NCI-H446 (cell line): ENCODE measurements around the gene GNAI2.
"Not testable (repeated sequence)": the region's sequence is repeated elsewhere in the genome, so short reads cannot be mapped to it uniquely, and the experiment has no call there.

Experiments used
- DNase-seq, 2 experiments: peaks; one replicate each; lab custom pipeline; 2025; lab: John Stamatoyannopoulos, UW

Gene GNAI2

GRCh38 chr3:50204804-50205412 lies 31.1 kb upstream of the GNAI2 start, which contains the start of gene SLC38A3:
SLC38A3 (plus strand) TSS chr3:50205271; CDS start chr3:50214200, 8,929 bp downstream.
- no peak for DNase-seq

GRCh38 chr3:50205413-50206276 lies 30.4 kb upstream of the GNAI2 start:
- no peak for DNase-seq

- DNase-seq, result no peak
Measured at GRCh38 chr3:50207359-50208042, 28.5 kb upstream of the GNAI2 start.

- no peak for DNase-seq
Measured at GRCh38 chr3:50208677-50209344, 27.2 kb upstream of the GNAI2 start.

- no peak for DNase-seq
Measured at GRCh38 chr3:50210176-50210509, 25.9 kb upstream of the GNAI2 start.

GRCh38 chr3:50210510-50211367 lies 25.3 kb upstream of the GNAI2 start:
- DNase-seq, result no peak

GRCh38 chr3:50211368-50211717 lies 24.7 kb upstream of the GNAI2 start:
- DNase-seq, result not testable (repeated sequence)

GRCh38 chr3:50211930-50212329 lies 24.1 kb upstream of the GNAI2 start:
- no peak for DNase-seq

- no peak for DNase-seq
Measured at GRCh38 chr3:50212502-50212901, 23.5 kb upstream of the GNAI2 start.

GRCh38 chr3:50212971-50213370 lies 23.0 kb upstream of the GNAI2 start:
- no peak for DNase-seq

GRCh38 chr3:50213373-50213772 lies 22.6 kb upstream of the GNAI2 start:
- no peak for DNase-seq

- DNase-seq, result no peak
Measured at GRCh38 chr3:50214824-50215223, 21.2 kb upstream of the GNAI2 start.

- no peak for DNase-seq
Measured at GRCh38 chr3:50215529-50215928, 20.5 kb upstream of the GNAI2 start.

- DNase-seq, result no peak
Measured at GRCh38 chr3:50217681-50218080, 18.3 kb upstream of the GNAI2 start.

- DNase-seq, result no peak
Measured at GRCh38 chr3:50218448-50218847, 17.6 kb upstream of the GNAI2 start.

- no peak for DNase-seq
Measured at GRCh38 chr3:50219285-50219684, 16.7 kb upstream of the GNAI2 start.

GRCh38 chr3:50220109-50220508 lies 15.9 kb upstream of the GNAI2 start:
- DNase-seq, result no peak

GRCh38 chr3:50221051-50221410 lies 15.0 kb upstream of the GNAI2 start:
- DNase-seq, result no peak

- no peak for DNase-seq
Measured at GRCh38 chr3:50221411-50222168, 14.4 kb upstream of the GNAI2 start.

- no peak for DNase-seq
Measured at GRCh38 chr3:50222169-50222528, 13.9 kb upstream of the GNAI2 start.

GRCh38 chr3:50224639-50225038 lies 11.4 kb upstream of the GNAI2 start:
- DNase-seq, result no peak
